Hindlimb muscle (tissue), 1 donor: ENCODE data around the gene EFNA2. TPM values are rescaled to one million over a fixed set of nuclear protein-coding genes. Genes with fewer than 3 reads are reported as not detected.
A peak's percentile ranks its signal among the peaks of the same experiment; 100 is the strongest.

Experiments used
- DNase-seq: peaks from one replicate; pipeline ENCODE4 v3.0.0-alpha.2; 2013
- polyA plus RNA-seq: library from polyadenylated mRNA; unstranded; fragments of 120-200 nt; gene quantifications from one replicate; pipeline ENCODE4 v1.2.1, GENCODE V29; 2013; ENCODE audit not compliant: insufficient read length

EFNA2 gene
- polyA plus RNA-seq, 1 donor, result 0.48 TPM

DNA sequence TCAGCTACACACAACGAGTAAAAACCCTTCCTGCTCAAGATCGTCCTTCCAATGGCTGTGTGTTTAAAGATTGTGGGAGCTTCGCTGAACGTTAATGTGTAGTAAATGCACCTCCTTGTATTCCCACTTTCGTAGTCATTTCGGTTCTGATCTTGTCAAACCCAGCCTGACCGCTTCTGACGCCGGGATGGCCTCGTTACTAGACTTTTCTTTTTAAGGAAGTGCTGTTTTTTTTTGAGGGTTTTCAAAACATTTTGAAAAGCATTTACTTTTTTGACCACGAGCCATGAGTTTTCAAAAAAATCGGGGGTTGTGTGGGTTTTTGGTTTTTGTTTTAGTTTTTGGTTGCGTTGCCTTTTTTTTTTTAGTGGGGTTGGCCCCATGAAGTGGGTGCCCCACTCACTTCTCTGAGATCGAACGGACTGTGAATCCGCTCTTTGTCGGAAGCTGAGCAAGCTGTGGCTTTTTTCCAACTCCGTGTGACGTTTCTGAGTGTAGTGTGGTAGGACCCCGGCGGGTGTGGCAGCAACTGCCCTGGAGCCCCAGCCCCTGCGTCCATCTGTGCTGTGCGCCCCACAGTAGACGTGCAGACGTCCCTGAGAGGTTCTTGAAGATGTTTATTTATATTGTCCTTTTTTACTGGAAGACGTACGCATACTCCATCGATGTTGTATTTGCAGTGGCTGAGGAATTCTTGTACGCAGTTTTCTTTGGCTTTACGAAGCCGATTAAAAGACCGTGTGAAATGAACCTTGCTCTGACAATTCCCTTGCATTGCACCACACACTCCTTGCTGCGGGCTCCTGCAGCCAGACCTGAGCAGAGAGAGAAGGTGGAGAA, 13.0 kb upstream of the EFNA2 start:
- no peak for DNase-seq

GRCh38 chr19:1273263-1274041, 12.2 kb upstream of the EFNA2 start:
- DNase-seq, result no peak

- no peak for DNase-seq
Measured at GRCh38 chr19:1274081-1274851, 11.4 kb upstream of the EFNA2 start.

DNA sequence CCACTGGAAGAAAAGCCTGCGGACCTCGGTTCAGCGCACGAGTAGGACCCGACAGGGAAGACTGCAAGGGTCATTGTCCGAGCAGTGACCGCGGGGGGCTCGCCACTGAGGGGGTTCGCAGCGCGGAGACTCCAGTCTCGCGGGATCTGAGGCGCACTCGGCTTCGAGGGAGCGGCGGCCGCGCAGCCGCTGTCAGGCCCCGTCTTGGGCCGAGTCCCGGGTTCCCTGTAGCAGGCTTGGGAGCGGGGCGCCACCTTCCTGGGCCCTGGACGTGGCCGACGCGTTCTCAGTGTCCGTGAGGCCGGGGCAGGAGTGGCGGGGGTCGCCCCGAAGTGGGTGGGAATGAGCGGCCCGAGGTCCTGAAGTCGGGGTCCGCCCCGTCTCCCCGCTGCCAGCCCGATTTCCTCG, 10.8 kb upstream of the EFNA2 start:
- no peak for DNase-seq

- DNase-seq, result peak; percentile 97
Measured at GRCh38 chr19:1275260-1275975, 10.3 kb upstream of the EFNA2 start, which contains the start of gene FAM174C. FAM174C (plus strand) TSS chr19:1275530; CDS start chr19:1275550, 20 bp downstream.

GRCh38 chr19:1275976-1276627, 9.6 kb upstream of the EFNA2 start:
- DNase-seq, result no peak

DNA sequence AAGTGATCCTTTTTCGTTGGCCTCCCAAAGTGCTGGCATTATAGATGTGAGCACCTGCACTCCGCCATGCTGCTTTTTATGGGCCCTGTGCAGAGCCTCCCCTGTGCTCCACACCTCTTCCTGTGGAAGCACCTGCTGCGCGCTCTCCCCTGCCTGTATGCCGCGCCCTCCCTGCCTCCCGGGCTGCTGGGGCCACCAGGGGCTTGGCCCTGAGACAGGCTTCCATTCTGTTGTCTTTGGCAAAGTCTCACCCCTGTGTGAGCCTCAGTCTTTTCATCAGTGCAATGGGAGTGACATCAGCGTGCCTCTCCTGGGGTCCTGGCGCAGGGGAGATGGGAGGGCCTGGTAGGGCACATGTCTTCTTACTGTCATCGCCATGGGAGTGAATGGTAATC, 9.0 kb upstream of the EFNA2 start:
- DNase-seq, result no peak

DNA sequence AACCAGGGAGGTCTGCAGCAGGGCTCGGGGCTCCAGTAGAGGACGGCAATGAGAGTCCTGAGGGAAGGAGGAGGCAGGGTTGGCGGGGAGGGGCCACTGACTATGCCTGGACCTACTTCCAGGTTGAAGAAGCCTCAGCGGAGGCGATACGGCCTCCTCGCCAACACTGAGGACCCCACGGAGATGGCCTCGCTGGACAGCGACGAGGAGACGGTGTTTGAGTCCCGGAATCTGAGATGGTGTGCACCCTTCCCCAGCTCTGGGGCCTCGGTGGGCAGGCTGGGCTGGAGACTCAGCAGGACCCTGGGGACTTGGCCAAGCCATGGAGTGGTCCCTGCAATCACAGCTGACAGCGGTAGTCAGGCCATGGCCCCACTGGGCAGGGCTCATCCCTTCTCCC, 8.6 kb upstream of the EFNA2 start:
- no peak for DNase-seq

GRCh38 chr19:1278074-1278473, 7.6 kb upstream of the EFNA2 start:
- no peak for DNase-seq

- no peak for DNase-seq
Measured at GRCh38 chr19:1278713-1279660, 6.7 kb upstream of the EFNA2 start.

DNA sequence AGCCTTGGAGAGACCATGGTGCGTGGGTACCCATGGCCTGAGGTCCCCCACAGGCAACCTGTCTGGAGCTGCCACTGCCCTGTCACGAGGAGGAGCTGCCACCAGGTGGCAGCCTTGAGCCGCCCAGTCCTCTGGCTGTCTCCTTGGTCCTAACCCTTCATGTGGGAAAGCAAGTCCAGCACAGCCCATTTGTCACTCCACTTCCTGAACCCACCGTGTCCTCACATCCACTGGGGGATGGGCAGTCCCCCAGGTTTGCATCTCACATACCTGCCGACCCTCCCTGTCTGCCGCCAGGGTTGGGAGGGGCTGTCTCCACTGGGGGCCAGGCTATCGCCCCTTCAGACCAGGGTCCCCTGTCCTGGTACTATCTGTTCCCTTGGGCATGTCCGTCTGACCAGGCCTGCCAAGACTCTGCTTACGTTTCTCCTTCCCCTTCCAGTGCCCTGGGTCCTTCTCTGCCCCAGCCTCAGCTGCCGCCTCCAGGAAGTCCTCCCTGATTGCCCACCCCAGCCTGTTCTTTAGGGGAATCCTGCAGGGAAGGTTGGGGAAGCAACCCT, 5.8 kb upstream of the EFNA2 start:
- DNase-seq, result peak; percentile 90

- no peak for DNase-seq
Measured at GRCh38 chr19:1280636-1281568, 4.8 kb upstream of the EFNA2 start.

DNA sequence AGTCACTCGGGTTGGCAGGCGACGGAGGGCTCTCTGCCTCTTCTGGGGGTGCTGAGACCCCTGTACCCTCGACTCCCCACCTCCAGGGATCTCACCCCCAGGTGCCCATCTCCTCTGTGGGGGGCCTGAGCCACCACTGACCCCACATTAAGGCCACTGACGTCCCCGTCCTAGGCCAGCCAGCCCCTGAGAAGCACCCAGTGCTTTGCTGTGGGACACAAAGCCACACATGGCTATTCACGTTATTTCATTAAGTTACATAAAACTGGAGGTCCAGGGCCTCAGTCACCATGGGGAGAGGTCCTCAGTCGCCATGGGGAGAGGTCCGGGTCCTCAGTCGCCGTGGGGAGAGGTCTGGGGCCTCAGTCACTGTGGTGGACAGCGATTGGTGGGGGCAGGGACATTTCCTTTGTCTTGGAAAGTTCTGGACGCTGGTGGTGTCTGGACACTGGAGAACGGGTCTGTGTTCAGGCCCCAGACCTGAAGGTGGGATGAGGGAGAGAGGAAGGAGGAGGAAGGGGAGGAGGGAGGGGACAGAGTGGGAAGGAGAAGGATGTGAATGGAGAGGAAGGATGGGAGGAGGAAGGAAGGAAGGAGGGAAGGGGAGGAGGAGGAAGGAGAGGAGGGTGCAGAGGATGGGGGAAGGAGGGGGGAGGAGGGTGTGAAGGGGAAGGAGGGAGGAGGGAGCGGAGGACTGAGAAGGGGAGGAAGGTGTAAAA, 3.9 kb upstream of the EFNA2 start:
- DNase-seq, result no peak

- DNase-seq, result no peak
Measured at GRCh38 chr19:1282588-1283206, 3.0 kb upstream of the EFNA2 start.

DNA sequence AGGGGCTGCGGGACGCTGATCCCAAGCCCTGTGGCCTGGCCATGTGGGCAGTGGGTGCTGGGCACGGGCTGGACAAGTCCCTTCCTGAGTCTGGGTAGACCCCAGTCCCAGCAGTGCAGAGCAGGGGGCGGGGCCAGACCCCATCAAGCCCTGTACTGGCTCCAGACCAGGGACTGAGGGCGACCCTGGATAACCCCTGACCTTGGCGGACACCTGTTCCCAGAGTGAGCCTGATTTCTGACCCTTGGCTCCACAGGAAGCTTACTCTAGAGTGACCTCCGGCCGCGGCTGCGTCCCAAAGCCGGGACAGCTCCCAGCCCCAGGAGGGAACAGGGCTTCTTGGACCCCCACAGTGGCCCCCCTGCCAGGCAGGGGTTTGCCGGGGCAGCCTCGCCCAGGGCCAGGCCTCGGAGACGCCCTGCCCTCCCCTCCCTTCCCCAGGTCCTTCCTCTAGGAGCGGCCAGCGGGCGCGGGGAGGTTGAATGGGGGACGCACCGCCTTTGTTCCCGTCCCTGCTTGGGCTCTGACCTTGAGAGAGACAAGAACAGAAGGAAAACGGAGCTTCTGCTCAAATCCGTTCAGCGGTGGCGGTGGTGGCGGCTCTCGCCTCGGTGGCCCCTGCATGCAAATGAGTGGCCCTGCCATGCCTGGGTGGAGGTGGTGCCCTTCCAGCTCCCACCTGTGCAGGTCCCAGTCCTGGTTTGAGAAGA, 2.3 kb upstream of the EFNA2 start:
- no peak for DNase-seq

GRCh38 chr19:1283917-1284292, 1.8 kb upstream of the EFNA2 start:
- DNase-seq, result no peak

- no peak for DNase-seq
Measured at GRCh38 chr19:1284293-1284978, 1.2 kb upstream of the EFNA2 start.
